ENCODE measurements around the gene EPHA4.

The EPHA4 gene

DNA sequence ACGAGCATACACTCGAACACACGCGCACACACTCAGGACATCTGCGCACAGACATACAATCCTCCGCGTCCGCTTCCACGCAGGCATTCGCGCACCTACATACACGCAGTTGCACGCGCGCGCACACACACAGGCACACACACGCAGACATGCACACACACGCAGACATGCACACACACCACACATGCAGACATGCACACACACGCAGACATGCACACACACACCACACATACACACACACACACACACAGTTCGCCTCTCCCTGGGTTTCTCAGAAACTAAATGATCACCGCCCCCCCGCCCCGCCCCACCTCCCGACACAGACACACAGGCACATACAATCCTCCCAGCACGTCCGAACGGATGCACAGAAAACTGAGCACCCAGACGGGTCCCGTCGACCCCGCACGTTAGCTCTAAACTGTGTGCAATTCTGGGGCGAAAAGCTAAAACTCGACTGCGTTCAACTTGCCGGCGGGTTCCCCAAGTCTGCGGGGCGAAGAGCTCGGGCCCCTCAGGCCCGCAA lies 1.0 kb downstream of the EPHA4 start:
- no peak for DNase-seq

DNA sequence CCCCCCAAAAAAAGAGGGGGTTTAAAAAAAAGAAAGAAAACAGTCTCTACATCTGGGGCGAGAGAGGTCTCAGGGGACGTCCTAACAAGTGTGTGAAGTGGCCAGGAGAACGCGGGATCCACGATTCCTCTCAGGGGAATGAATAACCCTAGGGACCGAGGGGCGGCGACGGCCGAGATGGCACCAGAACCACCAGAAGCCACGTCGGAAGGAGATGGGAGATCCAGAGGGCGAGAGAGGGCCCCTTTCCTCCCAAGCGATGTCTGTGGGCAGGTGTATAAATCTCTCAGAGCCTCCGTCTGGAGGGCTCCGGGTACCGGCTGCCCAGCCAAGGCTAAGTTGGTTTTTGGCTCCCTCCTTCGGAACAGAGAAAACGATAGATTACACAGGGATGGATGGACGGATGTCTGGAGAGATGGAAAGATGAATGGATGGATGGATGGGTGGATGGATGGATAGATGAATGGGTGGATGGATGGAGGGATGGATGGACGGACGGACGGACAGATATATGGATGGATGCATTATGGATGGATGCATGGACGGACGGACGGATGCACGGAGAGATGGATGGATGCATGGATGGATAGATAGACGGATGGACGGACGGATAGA lies 1.7 kb downstream of the EPHA4 start:
- peak; percentile 13 for DNase-seq

DNA sequence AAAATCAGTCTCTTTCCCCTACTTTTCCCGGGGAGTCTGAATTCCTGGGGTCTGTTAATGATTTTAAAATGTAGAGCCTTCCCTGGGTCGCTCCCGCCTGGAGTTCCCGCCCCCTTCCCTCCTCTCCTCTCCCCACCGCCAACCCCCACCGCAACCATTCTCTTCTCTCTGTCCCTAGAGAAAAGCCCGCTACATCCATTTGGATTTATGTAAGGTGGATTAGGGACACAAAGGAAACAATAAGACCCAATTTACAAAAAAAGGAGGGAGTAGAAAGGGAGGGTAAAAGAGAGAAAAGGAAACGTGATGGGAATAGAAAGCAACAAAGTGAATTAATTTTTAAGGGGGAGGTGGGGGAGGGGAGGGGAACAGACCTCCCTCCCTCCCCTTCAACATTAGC lies 2.2 kb downstream of the EPHA4 start:
- DNase-seq = no peak

DNA sequence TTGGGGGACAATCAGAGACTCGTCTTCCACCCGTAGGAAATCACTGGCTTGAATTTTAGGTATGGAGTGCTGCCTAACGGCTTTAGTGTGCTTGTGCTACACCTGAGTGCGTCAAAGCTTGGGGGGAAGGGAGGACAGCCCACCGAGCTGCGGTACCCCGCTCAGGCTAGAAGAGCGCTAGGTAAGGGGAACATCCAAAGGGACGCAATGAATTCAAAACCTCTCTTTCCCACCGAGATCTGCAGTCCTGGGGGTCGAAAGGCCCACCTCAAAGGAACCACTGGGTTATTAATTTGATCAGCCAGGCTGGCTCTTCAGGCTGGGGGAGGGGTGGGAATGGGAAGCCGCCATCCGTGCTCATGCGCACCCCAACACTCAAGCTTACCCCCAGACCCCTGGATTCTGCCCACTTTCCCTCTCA lies 2.7 kb downstream of the EPHA4 start:
- DNase-seq = no peak

DNA sequence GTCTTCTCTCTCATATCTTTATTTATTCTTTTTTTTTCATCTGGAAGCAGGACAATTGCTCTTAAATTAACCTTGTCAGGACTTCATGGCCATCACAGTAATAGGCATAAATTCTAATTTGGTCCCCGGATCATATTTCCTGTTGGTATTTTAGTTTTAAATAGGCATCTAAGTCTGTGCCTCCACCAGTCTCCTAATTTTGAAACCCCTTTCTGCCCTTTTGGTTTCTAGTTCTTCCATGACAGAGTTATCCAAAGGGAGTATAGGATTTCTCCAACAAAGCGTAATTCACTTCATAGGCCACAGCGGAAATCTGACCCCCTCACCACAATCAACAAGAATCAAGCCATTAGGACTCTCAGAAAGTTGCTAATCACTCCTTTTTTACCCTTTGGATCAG lies 3.8 kb downstream of the EPHA4 start:
- no peak for DNase-seq

DNA sequence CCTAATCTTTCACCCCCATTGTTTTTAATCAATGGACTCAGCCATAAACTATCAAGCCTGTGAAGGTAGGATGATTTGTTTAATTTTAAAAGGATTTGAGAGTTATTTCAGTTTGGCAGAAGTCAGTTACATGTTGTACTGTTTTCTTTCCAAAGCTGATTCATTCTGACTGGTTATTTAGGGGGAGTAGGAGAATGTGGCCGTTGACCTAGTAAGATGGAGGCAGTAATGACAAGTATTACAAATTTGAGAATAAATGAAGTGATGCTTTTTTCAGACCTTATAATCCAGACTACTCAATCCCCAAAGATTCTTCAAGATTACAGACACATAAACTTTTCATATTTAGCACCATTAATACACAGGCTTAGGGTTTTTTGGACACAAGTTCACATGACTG lies 4.3 kb downstream of the EPHA4 start:
- DNase-seq = no peak

DNA sequence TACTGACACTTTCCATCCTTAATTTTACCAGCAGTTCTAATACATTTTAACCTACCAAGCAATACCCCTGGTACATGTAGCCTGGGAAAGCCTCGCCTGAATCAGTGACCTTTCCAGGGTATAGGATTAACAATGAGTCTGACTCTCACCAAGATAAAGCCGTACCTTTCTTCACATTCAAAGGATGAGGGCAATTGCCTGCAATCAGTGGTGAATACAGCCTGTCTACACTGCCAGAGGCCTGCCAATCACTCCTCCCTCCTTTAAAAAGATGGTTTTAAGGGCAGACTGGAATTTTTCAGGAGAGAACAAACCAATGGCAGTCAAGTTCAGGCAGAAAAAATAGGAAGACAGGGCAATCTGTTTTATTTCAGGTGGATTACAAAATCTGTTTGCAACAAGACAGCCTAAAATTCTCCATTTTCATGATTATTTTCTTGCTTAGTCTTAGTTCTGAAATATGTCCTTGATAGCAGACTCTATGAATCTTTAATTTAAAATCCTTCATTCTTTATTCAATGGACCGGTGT lies 4.8 kb downstream of the EPHA4 start:
- DNase-seq = no peak

DNA sequence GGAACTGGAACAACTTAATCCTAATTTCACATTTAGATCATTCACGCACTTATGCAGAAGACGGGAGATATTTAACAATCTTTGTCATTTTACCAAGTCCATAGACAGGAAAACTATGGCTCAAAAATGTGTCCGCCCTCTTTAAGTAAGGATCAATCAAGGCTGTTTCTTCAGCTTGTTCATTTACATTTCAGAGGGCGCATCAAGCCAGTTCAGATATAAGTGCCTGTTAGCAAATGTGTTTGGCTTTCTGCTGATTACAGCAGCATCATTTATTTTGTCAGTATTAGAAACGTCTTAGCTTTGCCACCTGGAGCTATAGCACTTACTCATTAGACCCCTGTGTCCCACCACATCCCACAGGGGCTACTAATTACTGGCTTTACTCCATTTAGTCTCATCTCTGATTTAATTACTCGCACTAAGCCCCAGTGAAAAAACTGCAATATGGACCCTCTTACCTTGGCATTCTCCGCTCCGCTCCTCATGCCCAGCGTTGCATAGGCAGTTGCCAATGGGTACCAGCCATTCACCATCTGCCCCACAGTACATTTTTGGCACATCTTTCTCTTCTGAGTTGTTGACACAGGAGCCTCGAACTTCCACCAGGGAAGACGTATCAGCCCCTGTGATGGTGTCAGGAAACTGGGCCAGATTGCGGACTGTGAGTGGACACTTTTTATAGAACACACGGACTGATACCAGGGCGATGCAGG lies 8.7 kb downstream of the EPHA4 start:
- no peak for DNase-seq

DNA sequence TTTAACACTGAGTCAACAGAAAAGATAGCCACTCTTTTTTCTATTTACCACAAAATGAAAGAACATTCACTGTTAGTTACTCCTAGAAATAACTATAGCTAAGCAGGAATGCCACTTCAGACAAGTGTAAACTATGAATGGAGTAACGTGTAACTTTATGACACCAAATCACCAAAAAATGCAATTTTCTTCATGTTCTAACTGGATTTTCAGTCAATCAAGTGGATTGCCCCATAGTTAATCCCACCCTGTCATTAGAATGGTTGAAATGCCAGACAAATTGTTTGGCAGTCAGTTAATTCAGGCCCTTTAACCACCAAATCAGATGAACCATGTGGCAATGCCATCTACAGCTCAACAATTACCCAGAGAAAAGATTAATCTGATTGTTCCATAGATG lies 9.9 kb downstream of the EPHA4 start:
- no peak for DNase-seq

DNA sequence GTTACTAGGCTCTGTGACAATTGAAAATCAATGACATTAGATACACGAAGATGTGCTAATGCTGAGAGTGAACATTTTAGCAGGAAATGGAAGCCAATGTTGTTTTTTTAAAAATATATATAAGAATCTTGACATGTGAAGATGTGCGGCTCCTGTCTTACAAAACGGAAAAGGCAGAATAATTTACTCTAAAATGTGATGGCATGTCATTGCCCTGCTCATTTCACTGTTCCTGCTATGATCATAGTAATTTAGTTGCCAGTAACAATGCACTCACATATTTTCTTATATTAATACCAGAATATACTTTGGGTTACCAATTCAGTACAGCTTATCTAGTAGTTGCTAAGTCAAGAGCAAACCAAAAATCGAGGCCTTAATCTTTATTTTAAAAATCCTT lies 10.3 kb downstream of the EPHA4 start:
- no peak for DNase-seq

DNA sequence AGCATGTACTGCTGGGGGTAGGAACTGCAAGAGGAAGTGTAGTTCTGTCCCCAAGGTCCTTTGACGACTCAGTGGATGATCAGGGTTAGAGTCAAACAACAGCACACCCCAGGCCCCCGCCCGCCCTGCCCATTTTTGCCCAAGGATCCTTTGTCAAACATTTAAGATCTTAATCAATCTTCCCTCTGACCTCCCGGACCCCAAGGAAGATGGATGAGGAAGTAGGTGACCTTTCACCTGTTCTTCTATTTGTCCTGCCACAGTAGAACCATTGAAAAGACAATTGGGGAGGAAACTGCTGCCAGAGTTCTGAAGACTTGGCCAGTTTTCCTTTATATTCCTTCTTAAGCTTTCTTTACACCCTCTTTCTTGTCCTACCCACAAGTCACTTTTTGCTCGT lies 12.1 kb downstream of the EPHA4 start:
- no peak for DNase-seq

DNA sequence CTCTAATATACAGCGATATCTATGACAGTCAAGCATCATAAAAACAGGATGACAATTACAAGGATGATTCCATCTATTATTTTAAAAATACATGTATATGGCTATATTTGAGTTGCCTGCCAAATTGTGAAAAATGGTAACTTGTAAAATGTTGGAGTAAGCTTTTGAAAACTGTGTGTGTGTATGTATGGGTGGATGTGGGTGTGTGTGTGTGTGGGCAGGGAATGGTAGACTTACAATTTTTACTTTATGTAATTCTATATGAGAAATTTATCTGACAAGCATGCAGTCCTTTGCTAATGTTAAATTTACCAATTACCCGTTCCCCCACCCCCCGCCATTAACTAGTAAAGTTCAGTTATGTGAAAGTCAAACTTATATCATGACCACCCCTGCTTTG lies 14.0 kb downstream of the EPHA4 start:
- no peak for DNase-seq

DNA sequence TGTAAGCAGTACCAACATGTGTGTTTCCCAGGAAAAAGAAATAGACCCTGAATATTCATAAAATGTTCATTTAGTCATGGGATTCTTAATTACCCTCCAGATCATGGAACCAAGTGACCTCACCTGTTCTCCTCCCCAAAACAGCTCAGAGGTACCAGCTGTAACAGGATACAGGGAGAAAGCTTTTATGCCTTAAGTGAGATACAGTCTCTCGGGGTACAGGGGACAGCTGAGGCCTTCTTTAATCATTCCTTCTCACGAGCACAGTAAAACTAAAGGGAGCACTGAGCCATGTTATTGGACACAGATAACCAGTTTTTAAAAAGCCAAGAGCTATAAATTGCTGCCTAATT lies 16.6 kb downstream of the EPHA4 start:
- no peak for DNase-seq

DNA sequence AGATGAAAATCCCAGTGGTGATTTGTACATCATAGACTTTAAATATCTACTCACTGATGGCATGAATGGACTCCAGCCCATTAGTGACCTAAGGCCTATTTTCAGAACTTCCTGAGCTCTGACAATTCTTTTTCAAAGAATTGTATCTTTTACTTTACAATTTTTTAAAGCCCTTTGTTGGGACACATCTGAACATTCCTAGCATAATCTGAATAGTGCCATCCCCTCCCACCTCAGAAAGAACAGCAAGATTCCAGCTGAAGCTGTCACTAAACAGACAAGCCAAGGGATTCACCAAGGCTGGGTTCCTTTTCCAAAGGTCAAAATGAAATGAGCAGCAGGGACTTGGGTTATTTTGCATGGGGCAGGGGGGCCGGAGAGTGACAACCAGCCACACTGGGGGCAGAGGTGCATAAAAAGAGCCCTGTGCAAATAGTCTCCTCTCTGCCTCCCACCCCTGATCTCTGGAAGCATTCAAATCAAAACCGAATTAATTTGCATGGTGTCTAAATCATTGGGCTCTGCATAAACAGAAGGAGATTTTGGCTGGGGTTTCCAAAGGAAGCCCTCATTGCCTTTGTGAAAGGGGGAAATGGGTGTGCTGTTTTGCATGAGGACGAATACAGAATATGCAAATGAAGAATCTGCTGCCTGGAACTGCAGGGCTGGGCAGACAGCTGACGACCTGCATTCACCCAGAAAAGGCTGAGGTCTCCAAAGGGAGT lies 17.2 kb downstream of the EPHA4 start:
- DNase-seq = no peak

DNA sequence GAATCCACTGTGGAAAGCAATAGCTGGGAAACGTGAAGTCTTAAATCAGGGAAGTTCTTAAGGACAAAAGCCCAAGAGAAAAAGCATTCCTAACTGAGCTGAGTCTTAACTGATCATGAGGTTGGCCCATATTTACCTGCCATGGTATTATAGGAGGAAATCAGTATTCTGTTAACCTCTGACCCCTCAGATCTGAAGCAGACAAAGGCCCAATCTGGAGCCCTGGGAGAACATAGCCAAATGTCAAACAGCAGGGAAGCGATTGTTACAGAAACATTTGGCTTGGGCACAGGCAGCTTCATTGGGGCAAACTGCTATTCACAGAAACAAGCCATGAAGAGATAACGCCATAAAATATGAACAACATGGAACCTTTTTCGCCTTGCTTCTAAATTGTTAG lies 18.8 kb downstream of the EPHA4 start:
- no peak for DNase-seq

DNA sequence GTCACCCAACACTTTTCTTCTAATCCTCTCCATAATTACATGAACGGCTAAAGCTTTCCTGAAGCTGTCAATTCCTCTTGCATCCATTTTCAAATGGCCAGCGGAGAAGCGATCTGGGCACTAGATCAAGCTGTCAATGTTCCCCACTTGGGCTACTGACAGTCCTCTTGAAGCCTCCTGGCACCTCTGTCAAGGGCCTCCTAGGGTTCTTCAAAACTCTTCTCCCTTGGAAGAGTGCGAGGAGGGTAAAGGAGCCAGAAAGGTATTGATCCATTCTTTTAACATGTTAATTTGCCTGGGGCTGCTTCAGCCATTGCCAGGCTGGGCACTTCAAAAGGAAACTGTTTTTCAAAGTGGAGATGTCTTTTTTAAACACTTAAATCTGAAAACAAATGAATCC lies 19.8 kb downstream of the EPHA4 start:
- DNase-seq = no peak

DNA sequence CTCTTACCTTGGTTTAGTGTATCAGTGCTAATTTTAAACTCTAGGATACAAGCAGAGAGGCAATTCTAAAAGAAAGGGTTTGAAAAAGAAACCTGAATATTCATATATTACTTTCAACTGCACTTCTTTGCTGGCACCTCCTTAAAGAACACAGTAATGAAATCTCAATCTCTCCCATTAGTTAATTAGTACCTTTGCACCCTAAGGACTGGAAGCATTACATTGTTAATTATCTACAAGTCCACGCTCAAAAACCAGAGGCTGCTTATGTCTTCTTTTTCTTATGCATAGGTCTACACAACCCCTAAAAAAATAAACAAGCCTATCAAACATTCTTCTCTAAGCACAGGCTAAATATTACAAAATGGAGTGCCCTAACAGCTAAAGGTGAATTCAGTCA lies 20.2 kb downstream of the EPHA4 start:
- DNase-seq = no peak

DNA sequence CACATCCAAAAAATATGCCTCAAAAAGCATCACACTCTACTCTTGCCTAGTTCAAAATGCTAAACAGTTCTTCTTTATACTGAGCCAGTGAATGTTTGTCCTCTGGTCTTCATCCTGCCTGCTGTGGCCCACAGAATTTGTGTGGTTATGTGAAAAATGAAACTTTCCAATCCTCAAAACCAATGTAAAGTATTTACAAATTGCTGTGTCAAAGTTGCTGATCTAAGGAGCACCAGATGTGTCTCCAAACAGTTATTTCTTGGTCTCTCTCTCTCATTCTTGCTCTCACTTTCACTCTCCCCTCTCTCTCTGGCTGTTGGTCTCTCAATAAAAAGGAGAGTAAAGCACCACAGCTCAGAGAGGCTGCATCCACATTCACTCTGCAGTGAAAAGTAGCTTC lies 23.0 kb downstream of the EPHA4 start:
- no peak for DNase-seq

DNA sequence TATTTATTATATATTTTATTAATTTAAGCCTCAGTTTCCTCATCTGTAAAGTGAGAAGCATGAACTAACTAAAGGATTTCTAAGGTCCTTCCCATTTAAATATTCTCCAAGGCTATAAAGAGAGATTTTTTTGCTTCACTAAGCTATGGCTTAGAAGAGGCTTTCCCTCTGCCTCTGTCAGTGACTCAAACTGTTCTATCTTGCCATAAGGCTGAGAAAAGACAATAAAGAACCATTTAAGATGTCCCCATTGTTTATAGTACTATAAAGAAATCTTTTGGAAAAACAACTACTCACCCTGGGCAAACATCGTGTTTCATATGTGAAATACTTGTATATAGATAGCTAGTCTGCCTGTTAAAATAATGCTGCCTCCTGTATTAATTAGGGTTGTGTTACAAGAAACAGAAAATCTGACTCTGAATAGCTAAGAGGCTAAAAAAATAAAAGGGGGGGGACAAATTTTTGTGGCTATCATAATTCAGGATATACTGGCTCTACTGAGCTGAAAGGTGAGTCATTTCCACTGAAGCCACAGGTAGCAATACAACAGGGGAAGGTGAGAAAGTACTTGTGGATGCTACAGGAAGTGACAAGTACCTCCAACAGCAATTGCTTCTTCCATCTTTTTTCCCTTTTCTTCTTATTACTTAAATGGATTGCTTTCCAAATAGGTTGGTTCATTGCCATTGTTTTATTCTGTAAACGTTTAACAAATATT lies 25.4 kb downstream of the EPHA4 start:
- no peak for DNase-seq

DNA sequence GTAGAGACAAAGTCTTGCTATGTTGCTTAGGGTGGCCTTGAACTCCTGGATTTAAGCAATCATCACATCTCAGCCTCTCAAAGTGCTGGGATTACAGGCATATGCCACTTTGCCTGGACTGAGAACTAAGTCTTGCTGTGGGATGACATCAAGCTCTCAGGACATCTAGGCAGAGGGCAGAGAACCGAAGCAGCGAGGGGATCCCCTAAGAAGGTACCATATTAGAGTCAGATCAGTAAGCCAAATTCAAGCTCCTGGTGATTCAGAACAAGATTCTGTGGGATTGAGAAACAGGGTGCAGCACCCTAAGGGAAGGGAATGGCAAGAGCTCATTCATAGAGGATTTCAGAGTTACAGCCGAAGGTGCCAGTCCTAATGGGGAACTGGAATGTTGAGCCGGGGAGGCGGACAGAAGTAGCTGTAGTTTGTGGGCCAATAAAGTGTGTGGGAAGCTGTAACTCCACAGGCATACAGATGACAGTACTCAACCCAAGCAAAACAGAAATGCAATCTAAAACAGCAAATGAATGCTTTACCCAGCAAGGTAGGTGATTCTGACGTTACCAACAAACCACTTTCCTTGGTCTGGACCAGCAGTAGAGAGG lies 30.9 kb downstream of the EPHA4 start:
- no peak for DNase-seq

DNA sequence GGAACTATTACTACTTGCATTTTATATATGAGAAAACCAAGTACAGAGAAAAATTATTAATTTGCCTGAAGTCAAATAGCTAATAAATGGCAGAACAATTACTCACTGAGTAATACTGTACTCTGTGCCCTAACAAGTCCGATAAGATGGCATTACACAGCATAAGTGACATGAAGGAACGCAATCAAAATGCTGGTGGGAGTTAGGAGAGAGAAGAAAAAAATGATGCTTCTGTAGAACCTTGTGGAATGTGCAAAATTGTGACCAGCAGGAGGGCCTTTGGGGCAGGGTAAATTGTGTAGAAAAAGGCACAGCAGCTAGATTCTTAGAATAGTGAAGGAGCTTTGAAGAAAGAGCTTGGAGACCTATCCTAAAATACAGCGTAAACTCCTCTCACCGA lies 32.9 kb downstream of the EPHA4 start:
- DNase-seq = no peak

DNA sequence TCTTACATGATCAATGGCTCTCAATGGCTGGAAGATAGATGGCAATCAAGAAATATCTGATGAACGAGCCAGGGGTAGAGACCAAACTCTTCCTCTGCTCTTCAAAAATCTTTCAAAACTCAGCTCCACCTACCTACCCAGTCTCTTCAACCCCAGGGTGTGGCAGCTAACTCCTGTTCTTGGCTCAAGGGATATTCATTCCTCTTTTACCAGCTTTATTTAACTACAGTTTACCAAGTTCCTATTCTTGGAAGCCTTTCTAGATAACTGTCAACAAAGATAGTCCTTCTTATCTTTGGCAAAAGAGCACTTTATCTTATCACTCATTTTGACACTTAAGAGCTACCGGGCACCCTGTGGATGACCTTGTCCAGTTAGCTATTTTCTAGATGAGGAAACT lies 36.3 kb downstream of the EPHA4 start:
- no peak for DNase-seq

DNA sequence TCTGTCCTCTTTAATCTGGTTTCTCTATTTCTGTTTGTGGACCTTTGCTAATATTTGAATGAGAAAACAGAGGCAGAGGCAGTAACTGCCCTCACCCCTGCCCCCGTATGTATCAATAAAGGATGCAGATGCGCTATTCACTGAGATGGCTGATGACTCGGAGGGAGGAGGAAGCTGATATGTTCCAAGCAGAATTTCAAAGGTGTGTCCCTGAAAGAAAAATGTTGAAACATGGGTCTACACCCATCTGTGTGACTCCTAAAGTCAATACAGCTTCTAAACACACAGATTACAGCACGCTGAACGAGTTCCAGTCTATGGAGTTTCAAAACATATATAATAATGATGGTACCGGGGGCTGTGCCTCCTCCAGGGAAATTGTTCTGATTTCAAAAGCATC lies 38.8 kb downstream of the EPHA4 start:
- DNase-seq = no peak

Measured in amniotic stem cell (primary cell).